Subcutaneous adipose tissue (tissue), 4 donors: ENCODE data around the gene TCF23. TPM values are rescaled to one million over a fixed set of nuclear protein-coding genes. Genes with fewer than 3 reads are reported as not detected.

ENCODE experiments used
- CTCF ChIP-seq: fragments of 450-650 bp; IDR thresholded peaks from one replicate; pipeline ENCODE4 v1.5.1; 2016; ENCODE audit warnings: low read depth, mild to moderate bottlenecking, control low read depth, antibody characterized with exemption, moderate library complexity
- total RNA-seq, 4 donors: library from RNA; depleted of rRNA; stranded (reverse); fragments of >200 nt; gene quantifications; one replicate each; pipeline ENCODE4 v1.1.0, GENCODE V29; 2016

TCF23 gene
- total RNA-seq, 4 donors from 2014 or later, result under 0.01 TPM; not detected in 3

GRCh38 chr2:27143285-27143684 is 5.5 kb upstream of the TCF23 start:
- no peak for TF ChIP-seq CTCF

DNA sequence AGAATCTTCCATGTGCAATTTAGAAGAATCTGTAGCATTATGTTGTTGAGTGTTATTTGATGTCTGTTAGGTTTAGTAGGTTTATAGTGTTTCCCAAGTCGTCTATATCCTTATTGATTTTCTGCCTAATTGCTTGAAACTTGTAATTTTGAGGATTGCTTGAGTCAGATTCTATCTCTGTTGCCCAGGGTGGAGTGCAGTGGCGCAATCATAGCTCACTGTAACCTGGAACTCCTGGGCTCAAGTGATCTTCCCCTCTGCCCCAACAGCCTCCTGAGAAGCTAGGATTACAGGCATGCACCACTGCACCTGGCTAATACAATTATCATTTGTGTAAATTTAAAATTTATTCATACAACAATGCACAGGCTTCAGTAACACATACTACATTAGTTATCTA is 3.1 kb upstream of the TCF23 start:
- no peak for TF ChIP-seq CTCF

DNA sequence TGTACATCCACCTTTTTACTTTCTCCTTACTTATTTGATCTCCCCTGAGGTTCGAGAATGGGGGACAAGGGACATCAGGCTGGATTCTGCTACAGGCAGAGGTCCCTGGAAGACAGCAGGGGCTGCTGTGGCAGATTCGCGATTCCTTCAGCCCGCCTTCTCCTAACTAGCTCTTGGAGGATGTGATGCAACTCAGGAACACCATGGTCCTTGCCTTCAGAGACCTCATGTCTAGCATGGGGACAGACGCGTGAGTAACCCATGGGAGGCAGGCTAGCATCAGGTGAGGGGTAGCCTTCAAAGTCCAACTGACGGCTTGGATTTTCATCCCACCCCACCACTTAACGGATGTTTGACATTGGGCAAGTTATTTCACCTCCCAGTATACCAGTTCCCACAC is 869 bp upstream of the TCF23 start:
- TF ChIP-seq CTCF, result no peak

DNA sequence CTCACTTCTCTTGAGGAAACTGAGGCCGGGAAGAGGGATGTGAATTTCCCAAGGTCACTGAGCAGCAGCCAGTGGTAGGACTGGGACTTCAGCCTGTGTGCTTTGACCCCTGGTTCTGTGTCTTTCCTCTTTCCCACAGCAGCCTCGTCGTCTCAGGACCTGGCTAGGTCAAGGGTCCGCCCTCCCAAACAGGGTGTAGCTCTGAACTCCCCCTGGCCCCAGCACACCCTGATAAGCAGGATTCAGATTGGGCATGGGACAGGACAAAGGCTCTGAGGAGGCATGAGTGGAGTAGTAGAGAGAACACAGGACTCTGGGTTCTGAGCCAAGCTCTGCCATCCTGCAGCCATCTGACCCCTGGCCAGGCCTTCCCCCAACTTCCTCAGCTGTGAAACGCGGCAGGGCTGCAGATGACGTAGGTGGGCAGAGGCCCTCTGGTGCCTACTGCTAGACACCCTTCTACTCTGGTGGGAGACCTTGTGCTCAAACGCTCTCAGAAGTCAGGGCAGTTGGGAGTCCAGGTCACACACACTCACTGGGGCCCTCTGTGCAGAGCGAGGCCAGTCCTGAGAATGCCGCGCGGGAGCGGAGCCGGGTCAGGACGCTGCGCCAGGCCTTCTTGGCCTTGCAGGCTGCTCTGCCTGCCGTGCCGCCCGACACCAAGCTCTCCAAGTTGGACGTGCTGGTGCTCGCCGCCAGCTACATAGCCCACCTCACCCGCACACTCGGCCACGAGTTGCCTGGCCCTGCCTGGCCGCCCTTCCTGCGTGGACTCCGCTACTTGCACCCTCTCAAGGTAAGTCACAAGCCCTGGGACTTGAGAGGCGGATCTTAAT is 984 bp downstream of the TCF23 start:
- no peak for TF ChIP-seq CTCF

DNA sequence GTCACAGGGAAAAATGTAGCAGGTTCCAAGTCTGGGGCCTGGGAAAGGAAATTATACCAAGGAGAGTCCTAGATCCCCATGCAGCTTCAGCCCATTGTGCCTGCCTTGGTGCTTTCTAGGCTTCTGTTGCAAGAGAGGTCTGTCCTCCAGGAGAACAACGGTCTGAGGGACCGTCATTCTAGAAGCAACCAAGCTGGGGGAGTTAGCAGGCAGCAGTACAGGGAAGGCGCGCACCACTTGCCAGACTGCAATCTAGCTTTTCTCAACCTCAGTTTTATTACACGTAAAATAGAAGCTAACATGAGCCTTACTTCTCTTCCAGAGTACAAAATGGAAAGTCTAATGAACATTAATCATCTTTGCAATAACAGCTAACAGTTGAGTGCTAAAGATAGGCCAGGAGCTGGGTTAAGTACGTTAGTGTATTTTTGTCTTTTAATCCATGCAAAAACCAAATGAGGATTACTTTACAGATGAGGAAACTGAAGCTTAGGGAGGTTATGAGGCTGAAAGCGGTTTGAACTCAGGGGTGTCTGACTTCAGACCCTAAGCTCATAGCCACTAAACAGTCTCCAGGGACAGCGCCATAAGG is 1.9 kb downstream of the TCF23 start:
- TF ChIP-seq CTCF, result no peak

DNA sequence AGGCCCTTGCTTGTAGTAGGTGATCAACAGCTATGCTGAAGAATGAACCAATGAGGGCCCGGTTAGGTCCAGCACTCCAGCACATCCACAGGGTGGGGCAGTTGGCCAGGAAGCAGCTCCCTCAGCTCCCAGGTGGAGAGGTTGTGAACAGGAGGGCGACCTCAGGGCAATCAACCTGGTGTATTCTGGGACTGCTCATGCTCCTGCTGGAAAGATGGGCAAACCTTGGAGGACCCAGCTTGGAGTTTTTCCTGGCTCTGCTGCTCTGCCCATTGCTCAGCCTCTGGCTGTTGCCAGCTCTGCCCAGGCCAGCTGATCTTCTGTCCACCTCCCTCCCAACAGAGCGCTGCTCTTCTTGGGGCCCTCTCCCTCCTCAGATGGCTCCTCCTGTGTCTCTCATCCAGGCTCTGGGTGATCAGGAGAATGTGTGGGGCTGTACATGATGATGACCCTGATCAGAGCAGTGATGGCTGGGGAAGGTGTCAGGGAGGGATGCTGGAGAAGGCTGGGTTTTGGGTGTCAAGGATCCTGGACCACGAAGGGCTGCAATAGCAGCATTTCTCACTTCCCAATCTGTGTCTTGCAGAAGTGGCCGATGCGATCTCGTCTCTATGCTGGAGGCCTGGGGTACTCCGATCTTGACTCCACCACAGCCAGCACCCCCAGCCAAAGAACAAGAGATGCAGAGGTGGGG is 3.4 kb downstream of the TCF23 start:
- TF ChIP-seq CTCF, result no peak

DNA sequence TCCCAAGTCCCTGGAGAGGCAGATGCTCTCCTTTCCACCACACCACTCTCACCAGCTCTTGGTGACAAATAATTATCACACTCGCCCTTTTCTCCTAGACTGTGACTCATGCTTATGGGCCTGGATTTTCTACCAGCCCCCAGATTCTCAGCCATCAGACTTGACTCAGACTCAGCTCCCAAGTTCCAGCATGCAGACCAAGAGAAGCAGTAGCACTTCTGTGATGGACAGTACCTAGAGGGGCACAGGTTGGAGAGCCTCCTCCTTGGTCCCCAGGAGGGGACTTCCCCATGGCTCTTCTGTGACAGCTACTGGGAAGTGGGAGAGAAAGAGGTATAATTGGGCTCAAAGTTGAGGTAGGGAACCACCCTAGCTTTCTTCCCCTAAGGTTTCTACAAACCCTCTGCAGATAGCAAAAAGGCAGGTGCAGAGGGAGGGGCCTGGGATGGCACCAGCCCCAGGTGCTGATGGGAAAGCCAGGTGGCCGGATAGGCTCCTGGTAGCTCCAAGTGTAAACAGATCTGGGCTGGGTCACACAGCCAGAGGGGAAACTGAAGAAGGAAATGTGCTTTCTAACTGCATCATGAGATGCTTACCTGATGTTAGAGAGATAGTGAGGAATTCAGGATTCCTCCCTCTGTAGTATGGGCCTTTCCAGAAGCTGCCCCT is 4.1 kb downstream of the TCF23 start:
- no peak for TF ChIP-seq CTCF
